A673 (cell line): ENCODE results near the gene PFKFB3. TPM values are rescaled to one million over a fixed set of nuclear protein-coding genes. Genes with fewer than 3 reads are reported as not detected.
"Not testable (repeated sequence)": the region's sequence is repeated elsewhere in the genome, so short reads cannot be mapped to it uniquely, and the experiment has no call there.

Source experiments
- BruUV-seq: library from RNA; stranded (reverse); fragments of 400-500 nt; replicated peaks from 2 replicates; lab custom pipeline; 2021; lab: Mats Ljungman, UMichigan
- CTCF ChIA-PET: fragments of 300-600 bp; sonication (Branson Sonifier 250); formaldehyde crosslinking; loops from one replicate; lab custom pipeline; 2022; ENCODE audit warnings: antibody characterized with exemption; lab: Charles Lee
- POLR2A ChIA-PET: fragments of 300-600 bp; sonication (Branson Sonifier 250); formaldehyde crosslinking; loops from one replicate; lab custom pipeline; 2022; ENCODE audit warnings: antibody characterized with exemption; ENCODE audit not compliant: low non-redundant PET; lab: Charles Lee
- DNase-seq: peaks from one replicate; pipeline ENCODE4 v3.0.0-alpha.2; 2015; ENCODE audit warnings: low spot score
- H3K27ac ChIP-seq: fragments of 200-600 bp; sonication (generic); 2 replicates; pipeline ENCODE4 v1.5.1; 2016; ENCODE audit warnings: mixed run types, low read depth, mild to moderate bottlenecking, mixed read lengths, antibody characterized with exemption, low read length; ENCODE audit not compliant: poor library complexity, severe bottlenecking
- H3K27me3 ChIP-seq: fragments of 200-600 bp; sonication (generic); replicated peaks from 2 replicates; pipeline ENCODE4 v1.6.1; 2017; ENCODE audit warnings: mixed run types, low read depth, mild to moderate bottlenecking, mixed read lengths, antibody characterized with exemption, low read length; ENCODE audit not compliant: insufficient read depth, poor library complexity
- H3K36me3 ChIP-seq: fragments of 200-600 bp; sonication (generic); 2 replicates; pipeline ENCODE4 v1.6.1; 2016; ENCODE audit warnings: mixed run types, mild to moderate bottlenecking, mixed read lengths, antibody characterized with exemption, low read length; ENCODE audit not compliant: insufficient read depth, poor library complexity, severe bottlenecking
- H3K4me1 ChIP-seq: fragments of 200-600 bp; sonication (generic); 2 replicates; pipeline ENCODE4 v1.6.1; 2017; ENCODE audit warnings: mixed run types, mild to moderate bottlenecking, mixed read lengths, antibody characterized with exemption, low read length; ENCODE audit not compliant: insufficient read depth, poor library complexity, severe bottlenecking
- H3K4me3 ChIP-seq: fragments of 200-600 bp; sonication (generic); 2 replicates; pipeline ENCODE4 v1.5.1; 2016; ENCODE audit warnings: low read depth, mixed run types, mild to moderate bottlenecking, mixed read lengths, low read length; ENCODE audit not compliant: poor library complexity, severe bottlenecking
- H3K9me3 ChIP-seq: fragments of 200-600 bp; sonication (generic); 2 replicates; pipeline ENCODE4 v1.6.1; 2016; ENCODE audit warnings: mixed run types, low read depth, mild to moderate bottlenecking, mixed read lengths, antibody characterized with exemption, low read length; ENCODE audit not compliant: poor library complexity, severe bottlenecking
- EZH2 ChIP-seq: fragments of 200-600 bp; sonication (generic); IDR thresholded peaks from 2 replicates; pipeline ENCODE4 v1.6.1; 2017; ENCODE audit warnings: borderline replicate concordance, low read depth, mild to moderate bottlenecking, mixed read lengths, antibody characterized with exemption, low read length; ENCODE audit not compliant: poor library complexity, severe bottlenecking
- intact Hi-C: fragments of 100-400 bp; cut with micrococcal nuclease; formaldehyde crosslinking; loops from one replicate; pipeline ENCODE4 v1.10.0; 2022; ENCODE audit not compliant: unreplicated experiment
- total RNA-seq: library from RNA; stranded (reverse); gene quantifications from 2 replicates; pipeline ENCODE4 v1.2.3, GENCODE V29; 2021
- TF ChIP-seq, protein P1 (sequence below): fragments of 300-800, 200-600 bp; sonication (generic); conservative IDR thresholded peaks from 2 replicates; pipeline ENCODE4 v1.5.1; 2017; ENCODE audit warnings: low read depth, mild to moderate bottlenecking, antibody characterized with exemption, low read length, moderate library complexity, mixed read lengths

PFKFB3 gene
- total RNA-seq, 1 experiment from 2014 or later = 53.0 TPM

- no peak overlapping the region for H3K4me3 ChIP-seq
- no peaks in the 10 kb centered on the region for H3K9me3 ChIP-seq
- CTCF ChIA-PET = no interaction called here
- no peaks in the 10 kb centered on the region for H3K27me3 ChIP-seq
- no peak for DNase-seq
- no peaks in the 10 kb centered on the region for H3K4me1 ChIP-seq
- H3K36me3 ChIP-seq = no peaks in the 10 kb centered on the region
- no peak for TF ChIP-seq EZH2
- TF ChIP-seq, protein P1, sequence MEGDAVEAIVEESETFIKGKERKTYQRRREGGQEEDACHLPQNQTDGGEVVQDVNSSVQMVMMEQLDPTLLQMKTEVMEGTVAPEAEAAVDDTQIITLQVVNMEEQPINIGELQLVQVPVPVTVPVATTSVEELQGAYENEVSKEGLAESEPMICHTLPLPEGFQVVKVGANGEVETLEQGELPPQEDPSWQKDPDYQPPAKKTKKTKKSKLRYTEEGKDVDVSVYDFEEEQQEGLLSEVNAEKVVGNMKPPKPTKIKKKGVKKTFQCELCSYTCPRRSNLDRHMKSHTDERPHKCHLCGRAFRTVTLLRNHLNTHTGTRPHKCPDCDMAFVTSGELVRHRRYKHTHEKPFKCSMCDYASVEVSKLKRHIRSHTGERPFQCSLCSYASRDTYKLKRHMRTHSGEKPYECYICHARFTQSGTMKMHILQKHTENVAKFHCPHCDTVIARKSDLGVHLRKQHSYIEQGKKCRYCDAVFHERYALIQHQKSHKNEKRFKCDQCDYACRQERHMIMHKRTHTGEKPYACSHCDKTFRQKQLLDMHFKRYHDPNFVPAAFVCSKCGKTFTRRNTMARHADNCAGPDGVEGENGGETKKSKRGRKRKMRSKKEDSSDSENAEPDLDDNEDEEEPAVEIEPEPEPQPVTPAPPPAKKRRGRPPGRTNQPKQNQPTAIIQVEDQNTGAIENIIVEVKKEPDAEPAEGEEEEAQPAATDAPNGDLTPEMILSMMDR = no peak
- BruUV-seq = no TSS peak
- POLR2A ChIA-PET = no interaction called here
- no peak overlapping the region for H3K27ac ChIP-seq
- intact Hi-C loops = no loop called here
Measured at GRCh38 chr10:6186894-6187256, 15.9 kb upstream of the PFKFB3 start.

DNA sequence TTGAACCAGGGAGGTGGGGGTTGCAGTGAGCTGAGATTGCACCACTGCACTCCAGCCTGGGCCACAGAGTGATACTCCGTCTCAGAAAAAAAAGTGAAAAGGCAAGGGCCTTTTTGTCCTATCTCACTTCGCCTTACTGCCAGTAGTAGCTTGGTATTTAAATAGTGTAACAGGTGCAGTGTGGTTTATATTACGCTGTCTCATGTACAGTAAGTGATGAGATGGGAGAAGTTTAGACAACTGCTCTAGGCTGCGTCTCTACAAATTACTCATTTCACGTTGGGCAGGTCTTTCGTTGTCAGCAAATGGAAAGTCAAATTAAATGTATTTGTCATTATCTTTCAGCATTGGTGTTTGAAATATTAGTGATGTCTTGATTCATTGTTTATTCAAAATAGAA is 15.5 kb upstream of the PFKFB3 start:
- CTCF ChIA-PET = no interaction called here
- no peak for TF ChIP-seq EZH2
- TF ChIP-seq, protein P1 = no peak
- Histone ChIP-seq H3K27me3 (no peaks in the 10 kb centered on the region), H3K36me3 (no peaks in the 10 kb centered on the region), H3K27ac (no peak overlapping the region), H3K9me3 (no peaks in the 10 kb centered on the region), H3K4me1 (no peaks in the 10 kb centered on the region), H3K4me3 (no peak overlapping the region)
- BruUV-seq = no TSS peak
- DNase-seq = no peak
- intact Hi-C loops = no loop called here
- POLR2A ChIA-PET = no interaction called here

DNA sequence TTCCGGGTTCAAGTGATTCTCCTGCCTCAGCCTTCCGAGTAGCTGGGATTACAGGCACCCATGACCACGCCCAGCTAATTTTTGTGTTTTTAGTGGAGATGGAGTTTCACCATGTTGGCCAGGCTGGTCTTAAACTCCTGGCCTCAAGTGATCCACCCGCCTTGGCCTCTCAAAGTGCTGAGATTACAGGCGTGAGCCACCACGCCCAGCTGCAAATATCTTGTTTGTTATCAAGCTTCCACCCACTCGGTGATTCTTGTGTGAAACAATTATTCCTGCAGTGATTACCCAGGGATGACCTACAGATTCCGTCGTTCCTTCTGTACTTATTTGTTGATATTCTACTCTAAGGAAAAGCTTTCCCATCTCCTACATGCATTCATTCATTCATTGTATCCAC is 12.7 kb upstream of the PFKFB3 start:
- intact Hi-C loops, H3K9me3 ChIP-seq, H3K27ac ChIP-seq, DNase-seq, H3K36me3 ChIP-seq, H3K4me1 ChIP-seq, H3K27me3 ChIP-seq, POLR2A ChIA-PET, H3K4me3 ChIP-seq, BruUV-seq, CTCF ChIA-PET: not testable (repeated sequence)

GRCh38 chr10:6191147-6191546 is 11.6 kb upstream of the PFKFB3 start:
- Histone ChIP-seq H3K4me3 (no peak overlapping the region), H3K36me3 (no peaks in the 10 kb centered on the region), H3K9me3 (no peaks in the 10 kb centered on the region), H3K27me3 (no peaks in the 10 kb centered on the region), H3K4me1 (no peaks in the 10 kb centered on the region), H3K27ac (no peak overlapping the region)
- BruUV-seq = no TSS peak
- intact Hi-C loops = no loop called here
- ChIA-PET CTCF (no interaction called here), POLR2A (no interaction called here)
- TF ChIP-seq, protein P1 = no peak
- TF ChIP-seq EZH2 = no peak
- DNase-seq = no peak
